PC-9 (cell line): ENCODE results near the gene SRPK1. TPM values are rescaled to one million over a fixed set of nuclear protein-coding genes. Genes with fewer than 3 reads are reported as not detected.

Experiments used
- BruUV-seq: library from RNA; stranded (reverse); fragments of 400-500 nt; replicated peaks from 2 replicates; lab custom pipeline; 2021; lab: Mats Ljungman, UMichigan
- CTCF ChIA-PET: fragments of 300-600 bp; sonication (Branson Sonifier 250); formaldehyde crosslinking; loops from one replicate; lab custom pipeline; 2022; ENCODE audit warnings: antibody characterized with exemption; lab: Charles Lee
- POLR2A ChIA-PET: fragments of 300-600 bp; sonication (Branson Sonifier 250); formaldehyde crosslinking; loops from one replicate; lab custom pipeline; 2022; ENCODE audit warnings: antibody characterized with exemption; ENCODE audit not compliant: unreplicated experiment; lab: Charles Lee
- DNase-seq, 2 experiments: peaks; one replicate each; pipeline versions ENCODE4 v3.0.0 to v3.0.0-alpha.2; 2015 to 2022; ENCODE audit warnings: mixed read lengths in 1 of 2
- H2AFZ ChIP-seq: fragments of 200-600 bp; sonication (generic); 2 replicates; pipeline ENCODE4 v1.8.1; 2017; ENCODE audit warnings: antibody characterized with exemption
- H3F3A ChIP-seq: fragments of 200-600 bp; sonication (generic); 2 replicates; pipeline ENCODE4 v1.8.1; 2017; ENCODE audit warnings: antibody characterized with exemption, mild to moderate bottlenecking, low read depth; ENCODE audit not compliant: insufficient read depth
- H3K27ac ChIP-seq: fragments of 200-600 bp; sonication (generic); 2 replicates; pipeline ENCODE4 v1.6.1; 2016; ENCODE audit warnings: mixed run types
- H3K27me3 ChIP-seq: fragments of 200-600 bp; sonication (generic); 2 replicates; pipeline ENCODE4 v1.6.1; 2016; ENCODE audit warnings: low read depth, mixed run types; ENCODE audit not compliant: insufficient read depth
- H3K36me3 ChIP-seq: fragments of 200-600 bp; sonication (generic); 2 replicates; pipeline ENCODE4 v1.6.1; 2016; ENCODE audit warnings: low read depth, mixed run types
- H3K4me1 ChIP-seq: fragments of 200-600 bp; sonication (generic); replicated peaks from 2 replicates; pipeline ENCODE4 v1.6.1; 2016; ENCODE audit warnings: mixed run types; ENCODE audit not compliant: insufficient read depth
- H3K4me2 ChIP-seq: fragments of 200-600 bp; sonication (generic); 2 replicates; pipeline ENCODE4 v1.6.1; 2017; ENCODE audit warnings: mixed run types
- H3K4me3 ChIP-seq: fragments of 200-600 bp; sonication (generic); 2 replicates; pipeline ENCODE4 v1.6.1; 2016; ENCODE audit warnings: mixed run types
- H3K79me2 ChIP-seq: fragments of 200-600 bp; sonication (generic); 2 replicates; pipeline ENCODE4 v1.6.1; 2017; ENCODE audit warnings: low read depth, mixed run types
- H3K9me2 ChIP-seq: fragments of 200-600 bp; sonication (generic); 2 replicates; pipeline ENCODE4 v1.8.1; 2017; ENCODE audit warnings: mild to moderate bottlenecking; ENCODE audit not compliant: insufficient read depth
- H3K9me3 ChIP-seq: fragments of 200-600 bp; sonication (generic); 2 replicates; pipeline ENCODE4 v1.8.1; 2016; ENCODE audit warnings: low read depth; ENCODE audit not compliant: insufficient read depth
- H4K20me1 ChIP-seq: fragments of 200-600 bp; sonication (generic); 2 replicates; pipeline ENCODE4 v1.8.1; 2017; ENCODE audit not compliant: insufficient read depth
- CTCF ChIP-seq: fragments of 200-600 bp; sonication (generic); conservative IDR thresholded peaks from 2 replicates; pipeline ENCODE4 v1.6.1; 2017; ENCODE audit warnings: mixed run types, antibody characterized with exemption, mild to moderate bottlenecking, moderate library complexity
- EZH2 ChIP-seq: fragments of 200-600 bp; sonication (generic); IDR thresholded peaks from 2 replicates; pipeline ENCODE4 v1.8.0; 2017; ENCODE audit warnings: antibody characterized with exemption, low read depth
- intact Hi-C: fragments of 100-400 bp; cut with micrococcal nuclease; formaldehyde crosslinking; loops from one replicate; pipeline ENCODE4 v1.10.0; 2022; ENCODE audit not compliant: unreplicated experiment
- total RNA-seq: library from RNA; stranded (reverse); gene quantifications from 2 replicates; pipeline ENCODE4 v1.2.3, GENCODE V29; 2021

The SRPK1 gene
- total RNA-seq, 1 experiment from 2014 or later, result 98.7 TPM

DNA sequence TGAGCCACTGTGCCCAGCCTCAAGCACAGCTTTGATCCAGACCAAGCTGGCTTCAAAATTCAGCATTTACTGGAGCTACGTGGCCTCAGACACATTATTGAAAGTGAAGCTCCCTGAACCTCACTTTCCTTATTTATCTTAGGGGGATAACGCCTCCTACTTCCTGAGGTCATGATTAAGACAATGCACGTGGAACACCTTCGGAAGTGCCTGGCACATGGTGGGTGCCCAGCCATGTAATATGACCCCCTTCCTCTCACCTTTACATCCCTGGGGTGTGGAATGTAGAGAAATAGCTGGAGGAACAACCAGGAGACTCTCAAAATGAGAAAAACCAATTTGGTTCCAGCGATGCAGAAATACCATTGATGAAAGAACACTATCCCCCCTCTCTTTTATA is 122.2 kb downstream of the SRPK1 start:
- no peaks in the 10 kb centered on the region for H3K36me3 ChIP-seq
- H3K4me1 ChIP-seq, result no peaks in the 10 kb centered on the region
- ChIA-PET POLR2A (interaction anchor here (0.7 kb wide), 1 partner anchor 228 kb away, joined by 4 read pairs; no protein-coding TSS in a partner anchor), CTCF (no interaction called here)
- H3K79me2 ChIP-seq, result no peaks in the 10 kb centered on the region
- H3F3A ChIP-seq, result no peaks in the 10 kb centered on the region
- no peak overlapping the region for H2AFZ ChIP-seq
- no TSS peak for BruUV-seq
- intact Hi-C loops, result no loop called here
- no peaks in the 10 kb centered on the region for H3K9me2 ChIP-seq
- TF ChIP-seq EZH2, result no peak
- no peak for TF ChIP-seq CTCF
- no peak overlapping the region for H3K4me3 ChIP-seq
- no peak overlapping the region for H3K4me2 ChIP-seq
- H4K20me1 ChIP-seq, result no peaks in the 10 kb centered on the region
- H3K27ac ChIP-seq, result no peak overlapping the region
- DNase-seq, result no peak
- H3K27me3 ChIP-seq, result no peaks in the 10 kb centered on the region
- H3K9me3 ChIP-seq, result no peaks in the 10 kb centered on the region

GRCh38 chr6:35797837-35798526 is 122.9 kb downstream of the SRPK1 start:
- no peaks in the 10 kb centered on the region for H3K27me3 ChIP-seq
- CTCF ChIA-PET, result no interaction called here
- no peaks in the 10 kb centered on the region for H3K9me2 ChIP-seq
- no TSS peak for BruUV-seq
- DNase-seq, result no peak
- no peaks in the 10 kb centered on the region for H3F3A ChIP-seq
- H3K4me3 ChIP-seq, result no peak overlapping the region
- H4K20me1 ChIP-seq, result no peaks in the 10 kb centered on the region
- TF ChIP-seq CTCF (no peak), EZH2 (no peak)
- intact Hi-C loops, result no loop called here
- no peak overlapping the region for H3K4me2 ChIP-seq
- no peaks in the 10 kb centered on the region for H3K79me2 ChIP-seq
- H3K4me1 ChIP-seq, result no peaks in the 10 kb centered on the region
- no peak overlapping the region for H2AFZ ChIP-seq
- H3K9me3 ChIP-seq, result no peaks in the 10 kb centered on the region
- no peak overlapping the region for H3K27ac ChIP-seq
- POLR2A ChIA-PET, result interaction anchor here (0.7 kb wide), 1 partner anchor 229 kb away, joined by 4 read pairs; no protein-coding TSS in a partner anchor
- no peaks in the 10 kb centered on the region for H3K36me3 ChIP-seq

GRCh38 chr6:35796236-35796635 is 124.7 kb downstream of the SRPK1 start:
- BruUV-seq, result no TSS peak
- POLR2A ChIA-PET, result no interaction called here

More at GRCh38 chr6:35796236-35796635, 124.7 kb downstream of the SRPK1 start:
- TF ChIP-seq CTCF (no peak), EZH2 (no peak)
- H3F3A ChIP-seq, result no peaks in the 10 kb centered on the region
- H3K4me3 ChIP-seq, result no peak overlapping the region
- H3K36me3 ChIP-seq, result no peaks in the 10 kb centered on the region
- H3K9me2 ChIP-seq, result no peaks in the 10 kb centered on the region
- H3K79me2 ChIP-seq, result no peaks in the 10 kb centered on the region
- H2AFZ ChIP-seq, result no peak overlapping the region
- H3K27ac ChIP-seq, result no peak overlapping the region
- no peaks in the 10 kb centered on the region for H3K4me1 ChIP-seq
- DNase-seq, result no peak
- CTCF ChIA-PET, result no interaction called here
- no peaks in the 10 kb centered on the region for H4K20me1 ChIP-seq
- H3K9me3 ChIP-seq, result no peaks in the 10 kb centered on the region
- H3K4me2 ChIP-seq, result no peak overlapping the region
- H3K27me3 ChIP-seq, result no peaks in the 10 kb centered on the region
- intact Hi-C loops, result no loop called here
